Lower lobe of right lung (tissue), 2 donors: ENCODE measurements around the gene RAG1. TPM values are rescaled to one million over a fixed set of nuclear protein-coding genes. Genes with fewer than 3 reads are reported as not detected.

Experiments
- ATAC-seq, 2 donors: fragments of 200-7000 bp; cut with Tn5 transposase; one replicate each; pipeline ENCODE4 v1.9.1; 2020 to 2022; ENCODE audit warnings: mild to moderate bottlenecking in 2 of 2, moderate library complexity in 2 of 2
- DNase-seq: peaks from one replicate; pipeline ENCODE4 v3.0.0-alpha.2; 2020
- H3K27ac ChIP-seq: fragments of 200-600 bp; one replicate; pipeline ENCODE4 v1.8.0; 2022
- H3K27me3 ChIP-seq: fragments of 200-600 bp; one replicate; pipeline ENCODE4 v1.8.0; 2022; ENCODE audit warnings: low read depth
- H3K36me3 ChIP-seq: fragments of 200-600 bp; one replicate; pipeline ENCODE4 v1.8.0; 2022; ENCODE audit warnings: mild to moderate bottlenecking
- H3K4me1 ChIP-seq: fragments of 200-600 bp; one replicate; pipeline ENCODE4 v1.8.0; 2022
- H3K4me3 ChIP-seq: fragments of 200-600 bp; one replicate; pipeline ENCODE4 v1.8.0; 2022; ENCODE audit warnings: mild to moderate bottlenecking
- H3K9me3 ChIP-seq: fragments of 200-600 bp; one replicate; pipeline ENCODE4 v1.8.0; 2022
- CTCF ChIP-seq: fragments of 200-600 bp; IDR thresholded peaks from one replicate; pipeline ENCODE4 v1.8.0; 2022; ENCODE audit warnings: antibody characterized with exemption, mild to moderate bottlenecking
- intact Hi-C: fragments of 100-400 bp; cut with DNase I; formaldehyde crosslinking; loops from one replicate; pipeline ENCODE4 v1.11.0; 2022
- total RNA-seq: library from RNA; stranded (reverse); fragmentation: NEBNext Ultra II Directional; extraction: Animal tissue kit (Norgen Biotek cat#: 25700); gene quantifications from one replicate; pipeline ENCODE4 v1.2.1, GENCODE V29; 2021
- donor health status: DM: no; HTN: yes; CAD: no; lungs with severe emphysema.

RAG1 gene
- total RNA-seq, 1 donor from 2014 or later: 1.3 TPM

- DNase-seq (no peak), ATAC-seq (no peak)
- intact Hi-C loops: no loop called here
- no peaks in the 10 kb centered on the region for H3K4me1 ChIP-seq
- no peaks in the 10 kb centered on the region for H3K27me3 ChIP-seq
- no peaks in the 10 kb centered on the region for H3K9me3 ChIP-seq
- no peaks in the 10 kb centered on the region for H3K36me3 ChIP-seq
- TF ChIP-seq CTCF: no peak
- H3K4me3 ChIP-seq: no peak overlapping the region
- no peak overlapping the region for H3K27ac ChIP-seq
Observed at GRCh38 chr11:36620246-36620645, 52.4 kb downstream of the RAG1 start.

- Histone ChIP-seq H3K9me3 (no peaks in the 10 kb centered on the region), H3K4me3 (no peak overlapping the region), H3K27ac (no peak overlapping the region), H3K27me3 (no peaks in the 10 kb centered on the region), H3K36me3 (no peaks in the 10 kb centered on the region), H3K4me1 (no peaks in the 10 kb centered on the region)
- no peak for DNase-seq
- no peak for ATAC-seq
- intact Hi-C loops: no loop called here
- peak; percentile 29 for TF ChIP-seq CTCF
Observed at GRCh38 chr11:36622431-36623136, 54.8 kb downstream of the RAG1 start.

GRCh38 chr11:36623494-36623893 lies 55.7 kb downstream of the RAG1 start:
- no peak for TF ChIP-seq CTCF
- DNase-seq (no peak), ATAC-seq (no peak)
- Histone ChIP-seq H3K36me3 (no peaks in the 10 kb centered on the region), H3K27ac (no peak overlapping the region), H3K27me3 (no peaks in the 10 kb centered on the region), H3K9me3 (no peaks in the 10 kb centered on the region), H3K4me1 (no peaks in the 10 kb centered on the region), H3K4me3 (no peak overlapping the region)
- intact Hi-C loops: no loop called here

GRCh38 chr11:36627006-36627405 lies 59.2 kb downstream of the RAG1 start:
- ATAC-seq: no peak
- no peaks in the 10 kb centered on the region for H3K9me3 ChIP-seq
- intact Hi-C loops: no loop called here
- no peak for TF ChIP-seq CTCF
- H3K4me3 ChIP-seq: no peak overlapping the region
- no peaks in the 10 kb centered on the region for H3K4me1 ChIP-seq
- DNase-seq: no peak
- no peaks in the 10 kb centered on the region for H3K27me3 ChIP-seq
- no peaks in the 10 kb centered on the region for H3K36me3 ChIP-seq
- no peak overlapping the region for H3K27ac ChIP-seq

GRCh38 chr11:36627471-36627870 lies 59.7 kb downstream of the RAG1 start:
- intact Hi-C loops: no loop called here
- Histone ChIP-seq H3K27ac (no peak overlapping the region), H3K36me3 (no peaks in the 10 kb centered on the region), H3K4me1 (no peaks in the 10 kb centered on the region), H3K4me3 (no peak overlapping the region), H3K27me3 (no peaks in the 10 kb centered on the region), H3K9me3 (no peaks in the 10 kb centered on the region)
- no peak for ATAC-seq
- no peak for DNase-seq
- no peak for TF ChIP-seq CTCF
